HCT116 (cell line): ENCODE measurements around the gene SECISBP2L.

ENCODE experiments used
- CTCF ChIP-seq, 3 experiments: fragments of 200-600 bp in 1 of 3; sonication (generic) in 1 of 3; IDR thresholded peaks in 2 of 3; conservative IDR thresholded peaks in 1 of 3; 2 replicates each; pipeline ENCODE4 v1.5.1; 2012 to 2017; ENCODE audit warnings: low read depth in 2 of 3, low read length in 2 of 3, antibody characterized with exemption in 1 of 3, borderline replicate concordance in 1 of 3, control low read depth in 1 of 3, mild to moderate bottlenecking in 1 of 3, mixed read lengths in 1 of 3, mixed run types in 1 of 3, moderate library complexity in 1 of 3; ENCODE audit not compliant: insufficient read depth in 1 of 3
- ELF1 ChIP-seq: IDR thresholded peaks from 2 replicates; pipeline ENCODE4 v1.6.1; 2012; ENCODE audit warnings: low read depth, borderline replicate concordance
- EZH2 ChIP-seq: fragments of 200-600 bp; sonication (generic); IDR thresholded peaks from 2 replicates; pipeline ENCODE4 v1.6.1; 2017; ENCODE audit warnings: antibody characterized with exemption, mixed run types
- EZH2phosphoT487 ChIP-seq: fragments of 200-600 bp; IDR thresholded peaks from 2 replicates; pipeline ENCODE4 v1.6.1; 2018; ENCODE audit warnings: antibody characterized with exemption, borderline replicate concordance
- FOSL1 ChIP-seq: IDR thresholded peaks from 2 replicates; pipeline ENCODE4 v1.6.1; 2012; ENCODE audit warnings: low read depth
- POLR2A ChIP-seq: IDR thresholded peaks from 2 replicates; pipeline ENCODE4 v1.7.0; 2011; ENCODE audit warnings: borderline replicate concordance; ENCODE audit not compliant: insufficient read depth, insufficient read length; ENCODE audit errors: extremely low read depth
- POLR2AphosphoS5 ChIP-seq: IDR thresholded peaks from 2 replicates; pipeline ENCODE4 v1.6.1; 2011; ENCODE audit warnings: mild to moderate bottlenecking, low read depth, low read length, moderate library complexity
- RAD21 ChIP-seq: IDR thresholded peaks from 2 replicates; pipeline ENCODE4 v1.6.1; 2012; ENCODE audit warnings: low read depth, mild to moderate bottlenecking
- SIN3A ChIP-seq: IDR thresholded peaks from 2 replicates; pipeline ENCODE4 v1.6.1; 2012; ENCODE audit warnings: low read depth
- YY1 ChIP-seq: IDR thresholded peaks from 2 replicates; pipeline ENCODE4 v1.6.1; 2011; ENCODE audit warnings: low read length, low read depth, moderate library complexity, mild to moderate bottlenecking; ENCODE audit not compliant: insufficient replicate concordance; ENCODE audit errors: extremely low read depth
- ZFX ChIP-seq: fragments of 450-650 bp; IDR thresholded peaks from 2 replicates; pipeline ENCODE4 v1.6.1; 2017
- ZNF274 ChIP-seq: fragments of 200-500 bp; sonication (Bioruptor generic); IDR thresholded peaks from 2 replicates; pipeline ENCODE4 v1.6.1; 2014; ENCODE audit warnings: mild to moderate bottlenecking, low read depth, low read length, inconsistent platforms
- TF ChIP-seq, protein P1 (sequence below): IDR thresholded peaks from 2 replicates; pipeline ENCODE4 v1.6.1; 2012; ENCODE audit warnings: low read depth
- TF ChIP-seq, protein P2 (sequence below): IDR thresholded peaks from 2 replicates; pipeline ENCODE4 v1.6.1; 2012

GRCh38 chr15:48984811-48985352, 61.4 kb downstream of the SECISBP2L start:
- TF ChIP-seq EZH2phosphoT487 (no peak), FOSL1 (no peak), CTCF (IDR thresholded peaks at IDR 0.05 in 2 of 3, conservative IDR thresholded peaks at IDR 0.05 in 1 of 3; ENCODE audit: borderline replicate concordance in 1 of 3, insufficient read depth in 1 of 3, low read depth in 2 of 3, low read length in 2 of 3) (no peak), YY1 (no peak), POLR2A (no peak), ZFX (no peak), EZH2 (no peak), SIN3A (no peak), POLR2AphosphoS5 (no peak), ZNF274 (no peak), RAD21 (no peak), ELF1 (no peak)
- TF ChIP-seq, protein P1, sequence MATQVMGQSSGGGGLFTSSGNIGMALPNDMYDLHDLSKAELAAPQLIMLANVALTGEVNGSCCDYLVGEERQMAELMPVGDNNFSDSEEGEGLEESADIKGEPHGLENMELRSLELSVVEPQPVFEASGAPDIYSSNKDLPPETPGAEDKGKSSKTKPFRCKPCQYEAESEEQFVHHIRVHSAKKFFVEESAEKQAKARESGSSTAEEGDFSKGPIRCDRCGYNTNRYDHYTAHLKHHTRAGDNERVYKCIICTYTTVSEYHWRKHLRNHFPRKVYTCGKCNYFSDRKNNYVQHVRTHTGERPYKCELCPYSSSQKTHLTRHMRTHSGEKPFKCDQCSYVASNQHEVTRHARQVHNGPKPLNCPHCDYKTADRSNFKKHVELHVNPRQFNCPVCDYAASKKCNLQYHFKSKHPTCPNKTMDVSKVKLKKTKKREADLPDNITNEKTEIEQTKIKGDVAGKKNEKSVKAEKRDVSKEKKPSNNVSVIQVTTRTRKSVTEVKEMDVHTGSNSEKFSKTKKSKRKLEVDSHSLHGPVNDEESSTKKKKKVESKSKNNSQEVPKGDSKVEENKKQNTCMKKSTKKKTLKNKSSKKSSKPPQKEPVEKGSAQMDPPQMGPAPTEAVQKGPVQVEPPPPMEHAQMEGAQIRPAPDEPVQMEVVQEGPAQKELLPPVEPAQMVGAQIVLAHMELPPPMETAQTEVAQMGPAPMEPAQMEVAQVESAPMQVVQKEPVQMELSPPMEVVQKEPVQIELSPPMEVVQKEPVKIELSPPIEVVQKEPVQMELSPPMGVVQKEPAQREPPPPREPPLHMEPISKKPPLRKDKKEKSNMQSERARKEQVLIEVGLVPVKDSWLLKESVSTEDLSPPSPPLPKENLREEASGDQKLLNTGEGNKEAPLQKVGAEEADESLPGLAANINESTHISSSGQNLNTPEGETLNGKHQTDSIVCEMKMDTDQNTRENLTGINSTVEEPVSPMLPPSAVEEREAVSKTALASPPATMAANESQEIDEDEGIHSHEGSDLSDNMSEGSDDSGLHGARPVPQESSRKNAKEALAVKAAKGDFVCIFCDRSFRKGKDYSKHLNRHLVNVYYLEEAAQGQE = no peak
- TF ChIP-seq, protein P2, sequence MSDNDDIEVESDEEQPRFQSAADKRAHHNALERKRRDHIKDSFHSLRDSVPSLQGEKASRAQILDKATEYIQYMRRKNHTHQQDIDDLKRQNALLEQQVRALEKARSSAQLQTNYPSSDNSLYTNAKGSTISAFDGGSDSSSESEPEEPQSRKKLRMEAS = no peak
